ENCODE measurements around the gene TOM1.

TOM1 gene

DNA sequence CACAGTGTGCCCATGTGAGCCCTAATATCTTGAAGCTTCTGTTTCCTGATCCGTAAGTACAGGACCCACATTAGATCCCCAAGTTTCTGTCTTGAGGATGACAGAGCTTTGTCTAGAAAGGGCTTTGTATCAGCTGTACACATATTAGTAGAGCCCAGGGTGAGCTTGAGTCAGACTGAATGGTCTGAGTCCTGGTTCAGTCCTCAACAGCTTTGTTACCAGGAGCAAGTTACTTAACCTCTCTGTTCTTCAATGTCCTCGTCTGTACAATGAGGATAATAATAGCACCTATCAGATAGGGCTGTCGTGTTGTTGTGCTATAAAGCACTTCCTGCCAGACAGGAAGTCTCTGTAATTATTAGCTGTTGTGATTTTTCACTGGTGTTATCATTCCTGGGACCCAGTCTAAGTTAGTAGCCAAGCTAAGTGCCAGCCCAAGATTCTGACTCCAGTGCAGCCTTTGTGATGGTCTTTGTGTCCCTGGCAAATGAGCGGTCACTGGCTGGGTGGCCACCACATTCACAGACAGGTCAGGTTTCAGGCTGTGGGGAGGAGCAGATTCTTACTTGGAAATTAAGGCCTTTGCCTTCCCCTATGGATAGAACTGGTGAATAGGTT, 6.8 kb downstream of the TOM1 start:
- no peak for DNase-seq (ENCODE audit: insufficient read length, low spot score)
- FAIRE-seq, result peak; percentile 51

DNA sequence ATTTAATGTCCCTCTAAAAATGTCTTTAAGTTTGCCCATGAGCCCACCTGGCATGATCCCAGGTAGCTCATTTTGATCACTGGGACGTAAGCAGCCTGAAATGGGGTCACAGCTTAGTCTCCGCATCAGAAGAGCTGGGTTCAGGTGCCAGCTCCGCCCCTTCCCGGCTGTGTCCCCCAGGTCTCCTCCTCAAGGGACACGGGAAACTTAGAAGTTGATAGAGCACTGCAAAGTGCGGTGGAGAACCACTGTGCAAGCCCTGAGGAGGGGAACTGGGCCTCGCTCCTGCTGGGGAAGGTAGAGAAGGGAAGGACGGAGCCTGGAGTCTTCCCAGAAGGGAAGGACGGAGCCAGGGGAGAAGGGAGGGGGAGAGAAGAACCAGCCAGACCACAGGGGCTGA, 7.7 kb downstream of the TOM1 start:
- FAIRE-seq, result no peak

DNA sequence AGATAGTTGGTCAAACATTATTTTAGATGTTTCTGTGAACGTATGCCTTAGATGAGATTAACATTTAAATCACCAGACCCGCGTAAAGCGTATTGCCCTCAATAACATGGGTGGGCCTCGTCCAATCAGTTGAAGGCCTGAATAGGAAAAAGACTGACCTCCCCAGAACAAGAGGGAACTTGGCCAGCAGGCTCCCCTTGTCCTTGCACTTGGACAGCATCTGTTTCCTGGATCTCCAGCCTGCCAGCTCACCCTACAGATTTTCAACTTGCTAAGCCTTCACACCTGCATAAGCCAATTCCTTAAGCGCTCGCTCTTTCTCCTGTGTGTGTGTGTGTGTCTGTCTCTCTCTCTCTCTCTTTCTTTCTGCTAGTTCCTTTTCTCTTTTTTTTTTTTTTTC, 8.2 kb downstream of the TOM1 start:
- FAIRE-seq (no peak), DNase-seq (ENCODE audit: insufficient read length, low spot score) (no peak)

More for the DNA sequence above, 7.7 kb downstream of the TOM1 start:
- DNase-seq (ENCODE audit: insufficient read length, low spot score), result no peak

DNA sequence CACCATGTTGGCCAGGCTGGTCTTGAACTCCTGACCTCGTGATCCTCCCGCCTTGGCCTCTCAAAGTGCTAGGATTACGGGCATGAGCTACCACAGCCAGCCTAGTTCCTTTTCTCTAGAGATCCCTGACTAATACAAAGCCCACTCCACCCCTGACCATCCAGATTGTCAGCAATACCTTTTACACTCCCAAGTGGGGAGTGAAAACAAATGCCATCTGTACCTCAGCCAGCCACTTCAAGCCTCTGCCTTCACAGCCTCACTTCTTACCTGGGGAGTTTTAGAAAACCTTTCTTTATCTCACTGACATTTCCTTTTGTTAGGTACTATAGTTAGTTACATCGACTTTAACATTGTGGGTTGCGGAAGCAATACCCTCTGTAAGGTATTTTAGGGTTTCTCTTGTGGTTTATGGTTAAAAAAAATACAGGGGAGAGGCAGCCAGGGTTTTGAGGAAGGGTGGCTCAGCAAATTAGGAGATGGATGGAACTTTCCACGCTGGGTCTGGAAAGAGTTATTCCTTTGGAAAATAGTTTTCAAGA, 8.9 kb downstream of the TOM1 start:
- no peak for DNase-seq (ENCODE audit: insufficient read length, low spot score)
- peak; percentile 93 for FAIRE-seq

DNA sequence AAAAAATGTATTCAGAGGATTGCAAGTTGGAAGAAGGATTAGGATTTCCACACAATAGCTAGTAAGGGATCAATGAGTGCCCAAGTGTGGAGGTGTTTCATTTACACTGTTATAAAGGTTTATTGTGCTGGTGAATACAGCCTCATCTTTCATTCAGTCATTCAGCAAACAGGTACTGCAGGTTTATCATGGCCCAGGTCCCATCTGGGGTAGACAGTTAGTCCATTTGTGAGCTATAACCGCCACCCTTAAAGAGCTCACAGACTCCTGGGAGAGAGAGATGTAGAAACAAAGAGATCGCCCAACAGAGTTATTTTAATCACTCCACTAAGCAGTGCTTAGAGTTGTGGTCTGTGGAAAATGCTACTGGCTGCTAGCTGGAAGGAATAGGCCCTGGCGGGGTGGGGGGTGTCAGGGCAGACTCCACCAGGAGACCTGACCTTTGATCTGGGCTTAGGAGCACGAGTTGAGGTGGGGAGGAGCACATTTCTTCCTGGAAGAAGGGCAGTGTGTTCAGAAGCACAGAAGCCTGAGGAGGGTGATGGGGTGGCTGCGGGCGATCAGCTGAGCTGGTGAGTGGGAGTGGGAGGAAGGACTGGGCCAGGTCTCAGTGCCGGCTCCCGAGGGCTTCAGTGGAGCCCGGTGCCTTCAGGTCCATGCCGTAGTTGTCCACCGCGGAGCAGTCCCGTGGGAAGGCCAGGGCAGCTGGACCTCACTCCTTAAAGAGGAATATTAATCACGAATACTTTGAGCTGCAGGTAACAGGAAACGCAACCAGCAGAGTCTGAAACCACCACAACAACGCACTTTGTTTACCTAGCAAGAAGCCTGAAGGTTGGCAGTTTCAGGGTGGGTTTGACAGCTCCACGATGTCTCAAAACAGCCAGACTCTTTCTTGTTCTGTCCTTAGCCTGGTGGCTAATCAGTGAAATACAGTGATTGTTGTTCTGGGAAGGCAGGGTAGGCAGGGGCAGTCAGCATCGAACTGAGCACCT, 11.2 kb downstream of the TOM1 start:
- DNase-seq (ENCODE audit: insufficient read length, low spot score) (no peak), FAIRE-seq (peak; percentile 56)

DNA sequence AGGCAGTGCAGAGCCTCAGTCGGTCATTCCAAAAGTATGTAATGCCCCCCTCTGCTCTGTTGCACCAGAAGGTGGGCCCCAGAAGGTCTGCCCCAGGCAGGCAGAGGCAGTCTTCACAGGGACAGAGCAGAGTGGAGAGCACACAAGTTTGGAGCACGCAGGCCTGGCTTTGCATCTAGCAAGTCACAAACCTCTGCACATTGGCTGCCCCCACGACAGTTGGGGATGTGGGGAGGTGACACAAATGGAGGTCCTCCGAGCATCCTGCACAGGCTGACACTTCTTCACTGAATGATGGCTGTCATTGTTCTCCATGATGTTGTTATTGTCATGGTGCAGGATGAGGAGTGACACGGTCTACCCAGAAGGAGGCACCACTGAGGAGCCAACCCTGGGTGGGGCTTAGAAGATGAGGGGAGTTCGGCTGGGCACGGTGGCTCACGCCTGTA, 11.9 kb downstream of the TOM1 start:
- FAIRE-seq (no peak), DNase-seq (ENCODE audit: insufficient read length, low spot score) (no peak)

DNA sequence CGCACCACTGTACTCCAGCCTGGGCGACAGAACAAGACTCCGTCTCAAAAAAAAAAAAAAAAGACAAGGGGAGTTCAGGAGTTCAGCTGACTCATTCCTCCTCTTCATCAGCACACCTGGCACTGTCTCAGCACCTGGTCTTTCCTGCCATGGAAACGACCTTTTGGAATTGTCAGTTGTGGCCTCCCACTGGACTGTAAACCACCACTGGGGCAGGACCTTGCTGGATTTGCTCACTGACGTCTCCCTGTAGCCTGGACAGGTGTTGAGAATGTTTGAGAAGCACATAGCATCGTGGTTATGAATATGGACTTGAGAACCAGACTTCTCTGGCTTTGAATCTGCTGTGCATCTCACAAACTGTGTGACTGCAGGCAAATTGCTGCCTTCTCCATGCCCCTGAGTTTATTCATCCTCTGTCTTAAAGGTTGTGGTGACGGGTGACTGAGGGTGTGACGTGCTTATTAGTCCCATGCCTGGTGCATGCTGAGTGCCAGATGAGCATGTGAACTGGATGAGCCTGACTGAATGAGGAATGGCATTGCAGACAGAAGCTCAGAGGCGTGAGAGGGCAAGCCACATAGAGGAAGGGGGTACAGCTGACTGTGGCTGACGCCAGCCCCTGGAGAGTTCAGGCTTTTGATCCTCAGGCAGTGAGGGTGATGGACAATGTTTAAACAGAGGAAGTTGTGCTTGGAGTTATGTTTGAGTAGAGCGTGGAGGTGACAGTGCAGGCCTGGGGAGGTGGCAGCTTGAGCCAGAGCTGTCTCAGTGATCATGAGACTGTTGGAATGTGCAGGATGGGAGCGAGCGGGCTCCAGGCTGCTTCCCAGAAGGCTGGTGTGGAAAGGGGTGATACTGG, 12.7 kb downstream of the TOM1 start:
- FAIRE-seq, result peak; percentile 37
- DNase-seq (ENCODE audit: insufficient read length, low spot score), result no peak

DNA sequence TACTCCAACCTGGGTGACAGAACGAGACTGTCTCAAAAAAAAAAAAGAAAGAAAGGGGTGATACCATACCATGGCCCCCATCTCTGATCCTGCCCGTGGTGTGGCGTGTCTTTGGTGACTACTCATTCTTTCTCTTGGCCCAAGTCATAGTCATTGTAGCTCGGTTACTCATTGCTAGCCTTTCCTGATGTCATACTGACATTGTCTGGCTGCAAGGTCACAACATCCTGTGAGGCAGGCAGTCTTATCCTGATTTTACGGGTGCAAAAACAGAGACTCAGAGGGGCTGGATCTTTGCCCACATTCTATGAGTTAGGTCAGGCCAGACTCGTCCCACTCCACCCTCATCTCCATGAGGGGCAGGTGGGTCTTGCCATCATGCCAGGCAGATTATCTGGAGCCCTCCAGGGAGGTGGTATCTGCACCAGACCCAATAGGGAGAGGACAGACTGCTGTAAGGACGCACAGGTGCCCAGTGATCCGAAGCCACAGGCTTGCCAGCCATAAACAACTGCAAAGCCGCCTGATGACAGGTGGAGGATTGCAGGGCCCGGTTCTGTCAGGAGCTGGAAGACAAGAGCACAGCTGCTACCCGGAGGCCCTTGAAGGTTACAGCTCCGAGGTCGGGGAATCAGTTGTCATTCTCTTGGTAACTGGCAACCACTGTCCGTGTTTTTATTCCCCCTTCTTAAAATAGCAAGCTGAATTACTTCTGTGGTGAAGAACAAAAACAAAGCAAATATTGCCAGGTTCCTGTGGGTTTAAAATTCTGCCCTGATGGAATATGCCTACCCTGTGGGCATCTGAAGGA, 13.8 kb downstream of the TOM1 start:
- DNase-seq (ENCODE audit: insufficient read length, low spot score), result no peak
- peak; percentile 51 for FAIRE-seq

DNA sequence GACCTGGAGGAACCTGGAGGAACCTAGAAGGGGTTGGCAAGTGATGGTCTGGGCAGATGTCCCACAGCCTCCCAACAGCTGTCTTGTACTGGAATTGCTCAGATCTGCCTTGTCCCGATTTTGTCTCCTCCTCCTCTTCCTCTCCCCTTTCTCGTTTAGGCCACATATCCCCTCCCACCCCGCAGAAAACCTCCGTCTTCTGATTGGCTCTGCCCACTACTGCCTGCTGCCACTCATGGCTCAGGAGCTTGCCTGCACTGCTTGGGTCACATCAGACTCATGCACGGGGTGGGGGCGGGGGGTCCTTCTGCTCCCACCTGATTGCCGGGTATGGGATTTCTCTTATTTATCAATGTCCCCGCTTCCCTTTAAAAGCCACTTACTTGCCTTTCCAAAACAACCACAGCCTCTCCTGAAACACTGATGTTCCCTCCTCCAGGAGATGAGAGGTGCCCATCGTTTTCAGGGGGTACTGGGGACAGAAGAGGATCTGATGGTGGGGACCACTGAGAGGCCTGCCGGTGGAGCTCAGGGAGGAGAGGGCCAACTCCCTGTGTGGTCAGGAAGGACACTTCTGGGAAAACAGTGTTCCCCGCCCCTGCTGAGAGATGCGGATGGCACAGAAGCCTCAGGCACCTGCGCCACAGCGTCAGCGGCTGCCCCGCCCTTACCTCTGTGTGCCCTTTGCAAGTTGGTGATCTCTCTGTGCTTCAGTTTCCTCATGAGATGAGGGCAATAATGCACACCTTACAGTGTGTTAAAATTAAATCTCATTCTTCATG, 14.7 kb downstream of the TOM1 start:
- DNase-seq (ENCODE audit: insufficient read length, low spot score), result no peak
- FAIRE-seq, result no peak

DNA sequence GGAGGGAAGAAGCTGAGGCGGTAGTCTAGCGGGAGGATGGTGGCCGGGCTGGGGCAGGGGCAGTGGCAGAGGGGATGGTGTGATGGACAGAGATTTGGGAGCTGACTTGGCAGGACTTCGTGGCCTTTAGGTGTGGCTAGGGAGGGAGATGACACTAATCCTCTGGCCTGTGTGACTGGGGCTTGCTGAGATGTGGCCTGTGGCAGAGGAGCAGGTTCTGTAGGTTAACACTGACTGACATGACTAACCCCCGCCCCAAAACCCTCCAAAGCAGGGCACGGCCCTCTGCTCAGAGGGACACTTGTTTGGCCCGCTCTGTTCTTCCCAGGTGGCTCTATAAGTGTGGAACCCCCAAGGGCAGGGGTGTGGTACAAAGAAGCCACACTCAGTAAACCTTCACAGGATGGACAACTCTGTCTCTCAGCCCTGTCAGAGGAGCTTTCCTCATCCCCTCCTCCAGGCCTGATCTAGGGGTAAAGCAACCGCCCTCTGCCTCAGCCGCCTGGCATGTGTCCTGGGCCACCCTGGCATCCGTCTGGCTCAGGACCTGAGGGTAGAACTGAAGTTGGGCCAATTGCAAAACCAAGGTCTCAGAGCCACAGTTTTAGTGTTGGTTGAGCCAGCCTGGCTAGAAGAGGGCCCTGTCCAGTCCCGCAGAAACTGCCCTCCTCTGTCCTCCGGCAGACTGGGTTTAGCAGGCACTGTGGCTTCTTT, 15.6 kb downstream of the TOM1 start:
- DNase-seq (ENCODE audit: insufficient read length, low spot score) (no peak), FAIRE-seq (no peak)

DNA sequence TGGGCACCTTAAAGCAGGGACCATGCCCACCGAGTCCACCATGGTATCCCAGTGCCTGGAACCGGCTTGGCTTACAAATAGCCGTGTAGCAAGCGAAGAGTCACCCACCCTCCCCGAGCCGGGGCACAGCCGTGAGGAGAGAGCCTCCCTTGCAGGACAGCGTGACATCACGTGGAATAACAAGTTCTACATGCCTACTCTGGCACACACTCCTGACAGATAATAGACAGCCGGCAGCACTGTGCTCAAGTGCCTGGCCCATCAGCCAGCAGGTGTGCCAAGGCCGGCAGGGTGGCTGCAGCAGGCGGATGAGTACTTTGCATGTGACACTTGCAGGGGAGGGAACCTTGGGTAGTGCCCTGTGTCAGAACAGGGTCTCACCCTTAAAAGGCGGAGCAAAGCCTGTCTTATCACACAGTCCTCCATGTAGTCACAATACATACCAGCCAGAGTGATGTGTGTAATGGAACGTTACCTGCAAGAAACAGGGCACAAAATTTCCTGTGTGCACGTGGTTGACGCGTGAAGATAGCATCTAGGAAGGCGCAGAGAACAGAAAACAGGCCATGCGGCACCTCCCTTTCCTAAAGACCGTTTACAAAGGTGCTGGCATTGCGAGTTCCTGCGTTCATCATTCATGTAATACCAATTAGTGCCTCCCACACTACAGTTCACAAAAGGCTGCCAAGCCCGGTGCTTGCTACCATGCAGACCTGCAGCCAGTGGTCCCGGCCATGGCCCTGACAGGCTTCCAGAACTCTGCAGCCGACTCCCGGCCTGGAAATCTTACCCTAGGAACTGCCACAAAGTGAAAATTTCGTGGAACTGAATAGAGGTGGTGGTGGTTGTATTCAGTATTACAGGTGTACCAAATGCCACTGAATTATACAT, 16.4 kb downstream of the TOM1 start:
- no peak for FAIRE-seq
- DNase-seq (ENCODE audit: insufficient read length, low spot score), result no peak

DNA sequence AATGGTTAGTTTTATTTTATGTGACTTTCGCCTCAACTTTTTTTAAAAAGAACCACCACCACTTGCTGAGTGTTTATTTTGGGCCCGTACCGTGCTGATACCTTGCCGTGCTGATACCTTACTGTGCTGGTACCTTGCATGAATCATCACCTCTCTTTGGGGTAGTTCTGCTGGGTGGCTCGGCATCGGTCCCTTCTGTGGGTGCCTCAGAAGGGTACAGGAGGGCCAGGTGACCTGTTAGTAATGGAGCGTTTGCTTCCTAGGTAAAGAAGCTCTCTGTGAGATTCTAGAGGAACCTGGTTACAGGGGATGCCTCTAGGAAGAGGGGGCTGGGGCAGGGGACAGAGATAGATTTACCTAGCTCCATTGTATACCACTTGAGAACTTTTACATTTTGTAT, 17.1 kb downstream of the TOM1 start:
- DNase-seq (ENCODE audit: insufficient read length, low spot score) (no peak), FAIRE-seq (no peak)

DNA sequence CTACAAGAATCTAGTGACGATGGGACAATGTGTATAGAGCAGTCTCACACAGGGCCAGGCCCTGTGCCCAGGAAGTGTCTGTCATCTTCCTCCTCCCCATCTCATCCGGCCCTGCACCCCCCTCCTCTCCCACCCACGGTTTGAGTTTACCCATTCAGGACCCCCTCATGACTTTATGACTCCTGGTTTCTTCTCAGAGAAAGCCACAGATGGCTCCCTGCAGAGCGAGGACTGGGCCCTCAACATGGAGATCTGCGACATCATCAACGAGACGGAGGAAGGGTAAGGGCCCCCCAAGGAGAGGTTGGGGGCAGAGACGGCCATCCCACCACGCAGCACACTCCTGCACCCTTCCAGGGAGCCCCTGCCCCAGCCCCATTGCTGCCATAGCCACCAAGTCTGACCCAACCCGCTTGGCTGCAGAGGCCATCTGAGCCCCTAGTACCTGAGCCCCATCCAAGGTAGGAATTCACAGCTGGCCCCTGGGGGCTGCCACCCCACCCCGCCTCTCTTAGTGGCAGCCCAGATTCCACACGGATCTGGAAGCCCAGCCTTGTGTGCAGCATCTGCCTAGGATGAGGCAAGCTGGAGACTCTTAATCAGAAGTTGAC, 18.1 kb downstream of the TOM1 start:
- FAIRE-seq, result no peak
- DNase-seq (ENCODE audit: insufficient read length, low spot score), result no peak

DNA sequence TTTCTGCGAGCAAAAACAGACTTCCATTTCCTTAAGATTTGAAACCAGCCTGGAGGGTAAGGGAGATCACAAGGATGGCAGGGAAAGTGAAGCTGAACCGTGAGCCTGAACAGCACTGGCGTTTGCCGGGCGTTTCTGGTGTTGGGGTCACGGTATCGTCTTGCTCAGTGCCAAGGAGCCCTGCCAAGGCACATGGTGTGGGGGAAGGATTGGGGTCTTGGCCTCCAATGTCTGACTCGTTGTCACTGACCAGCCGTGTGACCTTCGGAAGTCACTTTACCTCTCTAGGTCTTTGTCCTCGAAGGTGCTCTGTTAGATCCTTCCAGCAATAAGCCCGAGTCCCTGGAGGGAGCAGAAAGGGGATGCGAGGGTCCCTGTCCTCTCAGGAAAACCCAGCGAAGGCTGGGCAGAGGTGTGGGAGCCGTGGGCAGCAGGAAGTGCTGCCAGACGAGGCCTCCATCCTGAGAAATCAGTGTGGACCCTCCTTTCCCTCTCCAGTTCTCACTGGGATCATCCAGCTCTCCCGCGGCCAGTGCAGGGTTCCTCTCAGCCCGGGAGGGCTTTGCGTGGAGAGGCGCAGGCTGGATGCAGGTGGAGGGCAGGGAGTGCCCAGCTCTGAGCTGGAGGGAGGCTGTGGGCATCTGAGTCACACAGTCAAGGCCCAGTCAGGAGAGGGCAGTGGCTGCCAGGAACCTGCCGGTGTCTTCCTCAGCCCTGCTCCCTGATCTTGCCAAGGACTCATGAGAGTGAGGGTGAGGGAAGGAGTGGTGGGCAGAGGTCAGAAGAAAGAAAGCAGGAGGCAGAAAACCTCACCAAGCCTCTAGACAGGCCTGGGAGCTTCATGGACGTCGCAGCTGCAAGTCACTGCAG, 18.9 kb downstream of the TOM1 start:
- DNase-seq (ENCODE audit: insufficient read length, low spot score) (no peak), FAIRE-seq (no peak)

DNA sequence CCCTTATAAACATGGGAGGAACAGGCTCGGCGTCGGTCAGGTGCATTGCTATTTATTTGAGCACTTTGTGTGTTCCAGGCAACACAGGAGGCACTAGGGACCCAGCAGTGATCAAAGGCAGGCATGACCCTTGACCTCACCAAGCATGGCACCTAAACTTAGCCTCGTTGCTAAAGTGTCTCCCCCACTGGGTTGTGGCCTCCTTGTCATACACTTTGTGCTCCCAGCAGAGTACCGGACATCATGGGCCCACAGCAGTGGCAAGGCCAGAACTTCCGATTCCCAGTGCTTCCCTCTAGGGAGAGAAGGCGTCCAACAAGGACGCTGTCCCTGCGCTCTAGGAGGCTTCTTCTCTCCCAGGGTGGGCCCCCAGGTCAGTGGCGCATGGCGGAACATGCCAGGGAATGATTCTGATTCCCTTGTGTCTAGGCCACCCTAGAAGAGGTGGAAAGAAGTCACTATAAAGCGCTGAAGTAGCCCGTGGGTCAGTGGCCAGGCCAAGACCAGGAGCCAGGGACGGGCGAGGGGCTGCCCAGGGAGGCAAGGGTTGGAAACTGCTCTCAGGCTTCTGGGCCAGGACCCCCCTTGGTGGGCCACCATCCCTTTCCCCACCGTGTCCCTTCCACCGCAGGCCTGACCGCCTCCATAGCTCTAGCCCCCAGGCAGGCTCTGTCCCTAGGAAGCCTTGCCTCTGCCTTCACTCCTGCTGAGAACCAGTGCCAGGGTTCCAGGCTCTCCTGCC, 19.7 kb downstream of the TOM1 start:
- FAIRE-seq, result no peak

DNA sequence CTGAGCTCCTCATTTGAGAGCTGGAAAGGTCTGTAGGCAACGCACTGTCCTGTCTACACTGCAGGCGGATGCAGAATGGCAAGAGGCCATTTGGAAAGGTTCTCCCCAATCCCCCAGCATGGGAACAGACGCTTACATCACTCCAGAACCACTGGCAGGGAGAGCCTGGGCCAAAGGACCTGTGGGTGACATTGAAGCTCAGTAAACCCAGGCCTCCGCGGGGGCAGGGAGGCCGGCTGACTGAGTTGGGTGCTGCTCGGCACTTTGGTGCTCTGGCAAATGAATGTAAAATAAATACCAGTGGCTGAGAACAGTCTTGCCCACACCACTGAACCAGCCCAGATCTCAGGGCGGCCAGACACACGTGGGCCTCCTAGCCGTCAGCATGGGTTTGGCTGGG, 22.4 kb downstream of the TOM1 start:
- DNase-seq (ENCODE audit: insufficient read length, low spot score) (no peak), FAIRE-seq (no peak)

More for the DNA sequence above, 19.7 kb downstream of the TOM1 start:
- no peak for DNase-seq (ENCODE audit: insufficient read length, low spot score)
